Right lobe of liver (tissue), 6 donors: ENCODE measurements around the gene CHST13. TPM values are rescaled to one million over a fixed set of nuclear protein-coding genes. Genes with fewer than 3 reads are reported as not detected.

Experiments used
- ATAC-seq, 4 donors: fragments of 200-7000 bp; cut with Tn5 transposase; one replicate each; pipeline ENCODE4 v1.9.1; 2020; ENCODE audit warnings: mild to moderate bottlenecking in 4 of 4, moderate library complexity in 4 of 4
- DNase-seq, 3 donors: peaks; one replicate each; pipeline ENCODE4 v3.0.0-alpha.2; 2020
- H3K27ac ChIP-seq, 3 donors: fragments of 200-600 bp; one replicate each; pipeline ENCODE4 v1.8.0; 2022
- H3K27me3 ChIP-seq, 2 donors: fragments of 200-600 bp; one replicate each; pipeline ENCODE4 v1.8.0; 2022
- H3K36me3 ChIP-seq, 4 donors: fragments of 200-600 bp; sonication (generic) in 1 of 4; one replicate each; pipeline versions ENCODE4 v1.5.1 to v1.8.0; 2017 to 2022; ENCODE audit warnings: control low read depth in 1 of 4
- H3K4me1 ChIP-seq, 4 donors: fragments of 200-600 bp; sonication (generic) in 1 of 4; one replicate each; pipeline versions ENCODE4 v1.5.1 to v1.8.0; 2017 to 2022; ENCODE audit warnings: control low read depth in 1 of 4
- H3K4me3 ChIP-seq, 3 donors: fragments of 200-600 bp; one replicate each; pipeline ENCODE4 v1.8.0; 2022
- H3K9me3 ChIP-seq, 4 donors: fragments of 200-600 bp; sonication (generic) in 1 of 4; one replicate each; pipeline versions ENCODE4 v1.5.1 to v1.8.0; 2017 to 2022; ENCODE audit warnings: control low read depth in 1 of 4
- POLR2A ChIP-seq: fragments of 450-650 bp; IDR thresholded peaks from one replicate; pipeline ENCODE4 v1.6.1; 2017; ENCODE audit warnings: antibody characterized with exemption, mild to moderate bottlenecking
- WGBS: methylation state at CpG from one replicate; pipeline ENCODE4 v1.1.6; 2018; ENCODE audit warnings: low coverage, low lambda C conversion rate; ENCODE audit not compliant: insufficient coverage; ENCODE audit errors: missing lambda C conversion rate; 5-methylcytosine and 5-hydroxymethylcytosine counted together
- intact Hi-C, 2 donors: fragments of 100-400 bp; cut with DNase I; formaldehyde crosslinking; loops; one replicate each; pipeline versions ENCODE4 v1.11.2 to v1.14.1; 2022
- total RNA-seq, 6 experiments: library from RNA; depleted of rRNA in 2 of 6; stranded (reverse); fragments of >200 nt in 2 of 6; fragmentation: NEBNext Ultra II Directional in 3 of 6; extraction: Animal tissue kit (Norgen Biotek cat#: 25700) in 3 of 6; gene quantifications; one replicate each; pipeline versions ENCODE4 v1.1.0 to v1.2.4, GENCODE V29; 2016 to 2023
- TF ChIP-seq, protein P1 (sequence below), 4 donors: fragments of 200-600 bp in 3 of 4; fragments of 450-650 bp in 1 of 4; IDR thresholded peaks; one replicate each; pipeline versions ENCODE4 v1.5.1 to v1.8.0; 2016 to 2022; ENCODE audit warnings: antibody characterized with exemption in 4 of 4, mild to moderate bottlenecking in 2 of 4
- donor health status: DM: no; HTN: yes; CAD: no.
- donor health status: DM: no; HTN: no; CAD: no.
- donor health status: DM: no; HTN: no; CAD: no.
- donor health status: DM: no; HTN: yes; CAD: no.
- donor health status: DM: no; HTN: yes; CAD: no.

Gene CHST13
- total RNA-seq, 6 experiments from 2014 or later = 23.5 to 48.9 (median 28.2) TPM

DNA sequence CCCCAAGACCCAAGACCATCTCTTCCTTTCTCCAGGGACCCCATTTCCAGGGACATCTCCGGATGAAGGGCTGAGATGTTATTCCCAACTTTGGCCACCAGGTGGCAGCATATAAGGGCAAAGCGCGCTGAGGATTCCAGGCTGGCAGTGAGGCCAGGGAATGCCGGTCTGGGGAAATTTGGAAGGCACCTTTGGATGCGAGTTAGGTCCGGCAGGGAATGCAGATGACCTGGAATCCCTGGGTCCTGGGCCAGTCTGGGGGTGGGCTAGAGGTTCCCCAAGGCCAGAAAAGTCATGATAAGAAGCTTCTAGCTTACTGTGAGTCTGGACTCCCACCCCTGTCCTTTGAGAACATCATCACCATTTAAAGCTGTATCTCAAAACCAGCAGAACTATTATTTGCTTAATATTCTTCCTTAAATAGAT, 1.6 kb upstream of the CHST13 start:
- H3K9me3 ChIP-seq = no peaks in the 10 kb centered on the region
- no peaks in the 10 kb centered on the region for H3K36me3 ChIP-seq
- intact Hi-C loops = no loop called here
- peak in 3 of 4 donors; percentile 8 to 21 (median 15) for ATAC-seq
- 0% methylated on average over 6 of the region's 6 CpGs for whole genome bisulfite sequencing
- TF ChIP-seq POLR2A = no peak
- TF ChIP-seq, protein P1, sequence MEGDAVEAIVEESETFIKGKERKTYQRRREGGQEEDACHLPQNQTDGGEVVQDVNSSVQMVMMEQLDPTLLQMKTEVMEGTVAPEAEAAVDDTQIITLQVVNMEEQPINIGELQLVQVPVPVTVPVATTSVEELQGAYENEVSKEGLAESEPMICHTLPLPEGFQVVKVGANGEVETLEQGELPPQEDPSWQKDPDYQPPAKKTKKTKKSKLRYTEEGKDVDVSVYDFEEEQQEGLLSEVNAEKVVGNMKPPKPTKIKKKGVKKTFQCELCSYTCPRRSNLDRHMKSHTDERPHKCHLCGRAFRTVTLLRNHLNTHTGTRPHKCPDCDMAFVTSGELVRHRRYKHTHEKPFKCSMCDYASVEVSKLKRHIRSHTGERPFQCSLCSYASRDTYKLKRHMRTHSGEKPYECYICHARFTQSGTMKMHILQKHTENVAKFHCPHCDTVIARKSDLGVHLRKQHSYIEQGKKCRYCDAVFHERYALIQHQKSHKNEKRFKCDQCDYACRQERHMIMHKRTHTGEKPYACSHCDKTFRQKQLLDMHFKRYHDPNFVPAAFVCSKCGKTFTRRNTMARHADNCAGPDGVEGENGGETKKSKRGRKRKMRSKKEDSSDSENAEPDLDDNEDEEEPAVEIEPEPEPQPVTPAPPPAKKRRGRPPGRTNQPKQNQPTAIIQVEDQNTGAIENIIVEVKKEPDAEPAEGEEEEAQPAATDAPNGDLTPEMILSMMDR (IDR thresholded peaks at IDR 0.05) = peak; percentile 88 to 93 (median 90)
- DNase-seq = peak; percentile 63 to 81 (median 79)
- peak overlapping the region in 1 of 3 donors; percentile 80 for H3K27ac ChIP-seq
- no peaks in the 10 kb centered on the region for H3K27me3 ChIP-seq
- H3K4me3 ChIP-seq = no peak overlapping the region
- peaks cover 0 to 50% (median 21%) of the 10 kb centered on the region in 4 donors for H3K4me1 ChIP-seq

DNA sequence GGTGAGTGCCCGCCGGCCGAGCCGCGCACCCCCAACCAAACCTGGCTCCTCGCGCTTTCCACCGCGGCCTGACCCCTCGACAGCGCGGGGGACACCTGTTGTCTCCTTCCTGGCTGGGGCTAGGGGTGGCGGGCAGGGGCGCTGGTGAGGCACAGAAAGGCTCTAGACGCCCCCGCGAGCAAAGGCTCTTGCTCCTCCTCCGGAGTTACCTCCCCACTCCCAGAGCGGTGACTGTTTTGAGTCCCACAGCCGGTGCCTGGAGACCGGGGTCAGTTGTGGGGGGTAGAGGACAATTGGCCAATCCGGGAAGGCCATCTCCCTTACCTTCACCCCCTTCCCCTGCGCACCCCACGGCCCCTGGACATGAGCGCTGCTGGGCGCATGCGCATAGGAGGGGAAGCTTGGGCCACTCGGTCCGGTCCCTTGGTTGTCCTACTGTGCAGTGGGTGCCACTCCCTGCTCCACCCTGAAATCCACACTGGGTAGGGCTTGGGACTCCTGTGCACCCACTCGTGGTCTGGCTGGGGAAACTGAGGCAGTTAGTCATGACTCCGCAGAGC, 554 bp downstream of the CHST13 start:
- no peaks in the 10 kb centered on the region for H3K36me3 ChIP-seq
- intact Hi-C loops = no loop called here
- no peaks in the 10 kb centered on the region for H3K27me3 ChIP-seq
- DNase-seq (peak; percentile 60 to 74 (median 69)), ATAC-seq (peak; percentile 7 to 36 (median 10))
- WGBS = under 1% methylated on average over 17 of the region's 31 CpGs
- TF ChIP-seq, protein P1 (IDR thresholded peaks at IDR 0.05) = no peak
- H3K4me1 ChIP-seq = peaks cover 0 to 51% (median 21%) of the 10 kb centered on the region in 4 donors
- no peaks in the 10 kb centered on the region for H3K9me3 ChIP-seq
- H3K4me3 ChIP-seq = peak overlapping the region; percentile 55 to 83 (median 68)
- H3K27ac ChIP-seq = peak overlapping the region; percentile 65 to 93 (median 80)

DNA sequence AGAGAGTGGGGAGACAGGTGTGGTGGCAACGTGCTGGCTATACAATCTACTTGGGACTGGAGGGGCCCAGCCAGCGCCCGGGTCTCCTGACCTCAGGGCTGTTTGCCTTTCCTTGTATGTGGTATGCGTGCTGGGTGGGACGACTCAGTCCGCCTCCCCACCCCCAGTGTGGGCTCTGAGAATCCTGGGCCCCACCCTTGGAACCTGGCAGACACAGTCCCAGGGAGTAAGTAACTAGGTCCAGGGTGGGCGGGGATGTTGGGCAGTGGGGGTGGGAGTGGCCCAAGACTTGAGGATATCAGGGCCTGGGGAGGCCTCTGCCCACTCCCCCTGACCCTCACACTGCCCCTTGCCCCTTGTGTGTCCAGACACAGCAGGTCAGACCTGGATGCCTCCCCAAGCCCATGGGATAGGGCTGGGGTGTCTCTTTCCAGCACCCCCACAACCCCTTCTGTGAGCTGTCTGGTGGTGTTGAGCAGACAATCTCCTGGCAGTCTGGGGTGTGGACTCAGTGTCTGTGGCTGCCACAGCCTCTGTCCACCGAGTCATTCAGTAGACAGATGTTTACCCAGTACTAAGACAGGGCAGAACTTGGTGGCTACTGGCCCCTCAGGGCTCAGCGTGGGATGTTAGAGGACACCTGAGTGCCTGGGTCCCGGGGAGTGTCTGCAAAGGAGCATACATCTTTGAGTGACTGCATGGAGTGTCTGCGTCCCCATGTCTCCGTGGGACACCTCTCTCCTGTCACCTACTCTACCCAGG, 1.3 kb downstream of the CHST13 start:
- intact Hi-C loops = no loop called here
- TF ChIP-seq, protein P1 (IDR thresholded peaks at IDR 0.05) = no peak
- TF ChIP-seq POLR2A = no peak
- H3K27ac ChIP-seq = peak overlapping the region in 2 of 3 donors; percentile 80 to 93
- peak in 2 of 3 donors; percentile 20 to 34 for DNase-seq
- 30% methylated on average over 2 of the region's 12 CpGs for WGBS
- peaks cover 0 to 51% (median 24%) of the 10 kb centered on the region in 4 donors for H3K4me1 ChIP-seq
- H3K36me3 ChIP-seq = no peaks in the 10 kb centered on the region
- peak overlapping the region; percentile 55 to 83 (median 68) for H3K4me3 ChIP-seq
- no peaks in the 10 kb centered on the region for H3K9me3 ChIP-seq
- H3K27me3 ChIP-seq = no peaks in the 10 kb centered on the region
- no peak for ATAC-seq

DNA sequence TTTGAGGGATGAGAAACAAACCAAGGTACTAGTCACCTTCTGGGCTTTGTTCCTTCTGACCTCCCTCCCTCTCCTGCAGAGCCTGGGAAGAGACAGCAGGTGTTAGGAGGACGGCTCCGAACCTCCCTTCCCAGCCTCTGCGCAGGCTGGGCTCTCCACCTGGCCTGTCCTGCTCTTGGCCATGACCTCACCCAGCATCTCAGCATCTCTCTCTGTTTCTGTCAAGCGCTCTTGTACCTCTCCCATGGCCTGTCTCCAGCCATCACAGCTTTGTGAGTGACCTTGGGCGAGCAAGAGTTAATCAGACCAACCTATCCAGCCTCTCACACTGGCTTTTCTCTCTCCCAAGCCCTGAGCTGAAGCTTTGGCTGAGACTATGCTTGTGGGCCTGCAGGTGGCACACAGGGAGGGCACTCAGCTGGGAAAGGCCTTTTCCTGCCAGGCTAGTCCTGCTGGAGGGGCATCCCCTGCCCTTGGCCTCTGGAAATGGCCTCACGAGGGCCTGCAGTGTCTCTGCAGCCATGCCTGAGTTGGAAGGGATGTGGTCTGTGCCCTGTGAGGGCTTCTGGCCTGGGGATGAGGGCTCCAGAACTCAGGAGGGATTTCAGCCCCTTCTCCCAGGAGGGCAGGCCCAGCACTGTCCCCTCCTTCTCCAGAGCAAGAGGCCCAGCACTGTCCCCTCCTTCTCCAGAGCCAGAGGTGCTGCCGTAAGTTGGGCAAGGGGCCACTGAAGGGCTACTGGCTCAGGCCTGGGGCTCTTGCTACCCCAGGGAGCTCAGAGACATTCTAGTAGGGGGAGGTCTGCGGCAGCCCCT, 2.1 kb downstream of the CHST13 start:
- DNase-seq (peak in 2 of 3 donors; percentile 42 to 68), ATAC-seq (peak in 1 of 4 donors; percentile 1)
- 57% methylated on average over 2 of the region's 8 CpGs for WGBS
- Histone ChIP-seq H3K27ac (peak overlapping the region in 1 of 3 donors; percentile 93), H3K36me3 (no peaks in the 10 kb centered on the region), H3K4me1 (peaks cover 0 to 57% (median 28%) of the 10 kb centered on the region in 4 donors), H3K4me3 (no peak overlapping the region), H3K27me3 (no peaks in the 10 kb centered on the region), H3K9me3 (no peaks in the 10 kb centered on the region)
- no peak for TF ChIP-seq POLR2A
- TF ChIP-seq, protein P1 (IDR thresholded peaks at IDR 0.05) = peak in 1 of 4 donors; percentile 17
- intact Hi-C loops = no loop called here
